Activated B cell treated with CpG ODN at 0.5 μM for 24 hours (primary cell): ENCODE measurements around the gene STK32A. TPM values are rescaled to one million over a fixed set of nuclear protein-coding genes. Genes with fewer than 3 reads are reported as not detected.

Experiments used
- ATAC-seq: fragments of 200-7000 bp; cut with Tn5 transposase; one replicate; pipeline ENCODE4 v1.10.0; 2021; ENCODE audit warnings: low read depth, mild to moderate bottlenecking, moderate library complexity
- CTCF ChIA-PET: fragments of 350-600 bp; sonication (Branson Sonifier 250); formaldehyde crosslinking; loops from one replicate; lab custom pipeline; 2021; ENCODE audit warnings: antibody characterized with exemption; lab: Charles Lee
- POLR2A ChIA-PET: fragments of 350-600 bp; sonication (Branson Sonifier 250); formaldehyde crosslinking; loops from one replicate; lab custom pipeline; 2021; ENCODE audit warnings: antibody characterized with exemption; lab: Charles Lee
- DNase-seq: peaks from one replicate; pipeline ENCODE4 v3.0.0; 2022
- H3K27ac Mint-ChIP-seq: one replicate; pipeline ENCODE4 v1.8.0; 2020; ENCODE audit warnings: mixed read lengths
- H3K27me3 Mint-ChIP-seq: one replicate; pipeline ENCODE4 v1.8.0; 2021; ENCODE audit warnings: mixed read lengths
- H3K36me3 Mint-ChIP-seq: one replicate; pipeline ENCODE4 v1.8.0; 2021; ENCODE audit warnings: low read depth, mixed read lengths
- H3K4me1 Mint-ChIP-seq: one replicate; pipeline ENCODE4 v1.8.0; 2021; ENCODE audit warnings: mixed read lengths
- H3K4me3 Mint-ChIP-seq: one replicate; pipeline ENCODE4 v1.8.0; 2020; ENCODE audit warnings: mild to moderate bottlenecking, mixed read lengths
- H3K9me3 Mint-ChIP-seq: one replicate; pipeline ENCODE4 v1.8.0; 2020; ENCODE audit warnings: mixed read lengths
- CTCF ChIP-seq: fragments of 200-600 bp; IDR thresholded peaks from one replicate; pipeline ENCODE4 v1.8.0; 2022; ENCODE audit warnings: antibody characterized with exemption, mild to moderate bottlenecking
- intact Hi-C: fragments of 100-400 bp; cut with micrococcal nuclease; formaldehyde crosslinking; loops from one replicate; pipeline ENCODE4 v1.15.1; 2024
- total RNA-seq: library from RNA; stranded (reverse); gene quantifications from 2 replicates; pipeline ENCODE4 v1.2.3, GENCODE V29; 2022

The STK32A gene
- total RNA-seq, 1 donor from 2014 or later: not detected

- no peak for DNase-seq
- H3K4me3 Mint-ChIP-seq: no peak overlapping the region
- CTCF ChIA-PET: no interaction called here
- ATAC-seq: no peak
- no peaks in the 10 kb centered on the region for H3K9me3 Mint-ChIP-seq
- no peaks in the 10 kb centered on the region for H3K36me3 Mint-ChIP-seq
- no peak overlapping the region for H3K27ac Mint-ChIP-seq
- no peaks in the 10 kb centered on the region for H3K27me3 Mint-ChIP-seq
- H3K4me1 Mint-ChIP-seq: no peaks in the 10 kb centered on the region
- TF ChIP-seq CTCF: no peak
- POLR2A ChIA-PET: no interaction called here
- intact Hi-C loops: no loop called here
Observed at GRCh38 chr5:147406636-147407035, 171.8 kb downstream of the STK32A start.

- Mint-ChIP-seq H3K27me3 (no peaks in the 10 kb centered on the region), H3K36me3 (no peaks in the 10 kb centered on the region), H3K9me3 (no peaks in the 10 kb centered on the region), H3K4me1 (no peaks in the 10 kb centered on the region), H3K27ac (no peak overlapping the region), H3K4me3 (no peak overlapping the region)
- ChIA-PET CTCF (no interaction called here), POLR2A (no interaction called here)
- no peak for DNase-seq
- intact Hi-C loops: no loop called here
- TF ChIP-seq CTCF: no peak
- no peak for ATAC-seq
Observed at GRCh38 chr5:147407094-147407681, 172.4 kb downstream of the STK32A start.

GRCh38 chr5:147408980-147409379 is 174.2 kb downstream of the STK32A start:
- H3K9me3 Mint-ChIP-seq: no peaks in the 10 kb centered on the region
- no peak for TF ChIP-seq CTCF
- no peak overlapping the region for H3K27ac Mint-ChIP-seq
- no peak overlapping the region for H3K4me3 Mint-ChIP-seq
- no peak for ATAC-seq
- ChIA-PET CTCF (no interaction called here), POLR2A (no interaction called here)
- H3K27me3 Mint-ChIP-seq: no peaks in the 10 kb centered on the region
- H3K4me1 Mint-ChIP-seq: no peaks in the 10 kb centered on the region
- no peak for DNase-seq
- H3K36me3 Mint-ChIP-seq: no peaks in the 10 kb centered on the region
- intact Hi-C loops: no loop called here

GRCh38 chr5:147410496-147411358 is 175.9 kb downstream of the STK32A start:
- Mint-ChIP-seq H3K9me3 (no peaks in the 10 kb centered on the region), H3K27ac (no peak overlapping the region), H3K4me3 (no peak overlapping the region), H3K36me3 (no peaks in the 10 kb centered on the region), H3K4me1 (no peaks in the 10 kb centered on the region), H3K27me3 (no peaks in the 10 kb centered on the region)
- no peak for TF ChIP-seq CTCF
- DNase-seq (no peak), ATAC-seq (no peak)
- intact Hi-C loops: no loop called here
- ChIA-PET CTCF (no interaction called here), POLR2A (no interaction called here)
